ENCODE measurements around the gene CDKAL1. TPM values are rescaled to one million over a fixed set of nuclear protein-coding genes. Genes with fewer than 3 reads are reported as not detected.

CDKAL1 gene
- total and polyA plus RNA-seq, 2 experiments from 2014 or later = 12.2 to 13.7 TPM

DNA sequence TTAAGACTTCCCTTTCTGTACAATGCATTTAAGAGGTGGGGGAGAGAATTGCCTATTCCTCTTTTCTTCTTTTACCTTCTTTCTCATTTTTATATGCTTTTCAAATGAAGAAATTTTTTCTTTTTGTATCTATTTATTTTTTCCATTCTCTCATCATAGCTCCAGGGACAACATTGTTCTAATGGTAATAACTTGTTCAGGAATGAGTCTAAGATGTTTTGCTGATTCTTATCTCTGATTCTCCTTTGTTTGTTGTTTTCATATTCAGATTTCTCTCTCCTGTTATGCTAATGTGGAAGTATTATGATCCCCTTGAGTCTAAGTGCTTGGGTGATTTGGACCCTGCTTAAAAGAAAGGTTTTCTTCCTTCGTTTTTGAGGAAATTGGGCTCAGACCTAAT, 451.6 kb downstream of the CDKAL1 start:
- TF ChIP-seq, protein P1, sequence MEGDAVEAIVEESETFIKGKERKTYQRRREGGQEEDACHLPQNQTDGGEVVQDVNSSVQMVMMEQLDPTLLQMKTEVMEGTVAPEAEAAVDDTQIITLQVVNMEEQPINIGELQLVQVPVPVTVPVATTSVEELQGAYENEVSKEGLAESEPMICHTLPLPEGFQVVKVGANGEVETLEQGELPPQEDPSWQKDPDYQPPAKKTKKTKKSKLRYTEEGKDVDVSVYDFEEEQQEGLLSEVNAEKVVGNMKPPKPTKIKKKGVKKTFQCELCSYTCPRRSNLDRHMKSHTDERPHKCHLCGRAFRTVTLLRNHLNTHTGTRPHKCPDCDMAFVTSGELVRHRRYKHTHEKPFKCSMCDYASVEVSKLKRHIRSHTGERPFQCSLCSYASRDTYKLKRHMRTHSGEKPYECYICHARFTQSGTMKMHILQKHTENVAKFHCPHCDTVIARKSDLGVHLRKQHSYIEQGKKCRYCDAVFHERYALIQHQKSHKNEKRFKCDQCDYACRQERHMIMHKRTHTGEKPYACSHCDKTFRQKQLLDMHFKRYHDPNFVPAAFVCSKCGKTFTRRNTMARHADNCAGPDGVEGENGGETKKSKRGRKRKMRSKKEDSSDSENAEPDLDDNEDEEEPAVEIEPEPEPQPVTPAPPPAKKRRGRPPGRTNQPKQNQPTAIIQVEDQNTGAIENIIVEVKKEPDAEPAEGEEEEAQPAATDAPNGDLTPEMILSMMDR (IDR thresholded peaks at IDR 0.05; ENCODE audit: low read depth, low read length) = no peak
- Histone ChIP-seq H3K36me3 (no peaks in the 10 kb centered on the region), H3K4me1 (ENCODE audit: low read depth) (no peaks in the 10 kb centered on the region), H3K4me3 (no peak overlapping the region), H3K9me3 (ENCODE audit: low read depth) (no peaks in the 10 kb centered on the region), H3K27ac (no peak overlapping the region), H3K27me3 (no peaks in the 10 kb centered on the region)
- DNase-seq (ENCODE audit: low read depth in 1 of 2, low spot score in 1 of 2) = no peak

DNA sequence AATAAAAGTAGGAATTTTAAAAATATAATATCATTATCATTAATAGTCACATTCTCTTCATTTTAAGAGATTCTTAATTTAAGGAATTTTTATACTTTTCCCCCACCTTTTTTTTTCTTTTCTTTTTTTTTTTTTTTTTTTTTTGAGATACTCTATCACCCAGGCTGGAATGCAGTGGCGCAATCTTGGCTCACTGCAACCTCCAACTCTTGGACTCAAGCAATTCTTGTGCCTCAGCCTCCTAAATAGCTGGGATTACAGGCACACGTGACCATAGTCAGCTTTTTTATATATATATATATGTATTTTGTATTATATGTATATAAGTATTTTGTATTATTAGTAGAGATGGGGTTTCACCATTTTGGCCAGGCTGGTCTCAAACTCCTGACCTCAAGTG, 457.7 kb downstream of the CDKAL1 start:
- H3K36me3 ChIP-seq = no peaks in the 10 kb centered on the region
- H3K9me3 ChIP-seq (ENCODE audit: low read depth) = no peaks in the 10 kb centered on the region
- H3K27me3 ChIP-seq = no peaks in the 10 kb centered on the region
- peak in 1 of 2 donors; percentile 39 for DNase-seq (ENCODE audit: low read depth in 1 of 2, low spot score in 1 of 2)
- H3K4me1 ChIP-seq (ENCODE audit: low read depth) = no peaks in the 10 kb centered on the region
- H3K27ac ChIP-seq = no peak overlapping the region
- TF ChIP-seq, protein P1 (IDR thresholded peaks at IDR 0.05; ENCODE audit: low read depth, low read length) = no peak
- H3K4me3 ChIP-seq = no peak overlapping the region

- no peak overlapping the region for H3K27ac ChIP-seq
- H3K4me3 ChIP-seq = no peak overlapping the region
- no peaks in the 10 kb centered on the region for H3K27me3 ChIP-seq
- no peaks in the 10 kb centered on the region for H3K9me3 ChIP-seq (ENCODE audit: low read depth)
- no peaks in the 10 kb centered on the region for H3K36me3 ChIP-seq
- H3K4me1 ChIP-seq (ENCODE audit: low read depth) = no peaks in the 10 kb centered on the region
- TF ChIP-seq, protein P1 (IDR thresholded peaks at IDR 0.05; ENCODE audit: low read depth, low read length) = no peak
- DNase-seq (ENCODE audit: low read depth in 1 of 2, low spot score in 1 of 2) = no peak
Measured at GRCh38 chr6:20996099-20996498, 461.8 kb downstream of the CDKAL1 start.

DNA sequence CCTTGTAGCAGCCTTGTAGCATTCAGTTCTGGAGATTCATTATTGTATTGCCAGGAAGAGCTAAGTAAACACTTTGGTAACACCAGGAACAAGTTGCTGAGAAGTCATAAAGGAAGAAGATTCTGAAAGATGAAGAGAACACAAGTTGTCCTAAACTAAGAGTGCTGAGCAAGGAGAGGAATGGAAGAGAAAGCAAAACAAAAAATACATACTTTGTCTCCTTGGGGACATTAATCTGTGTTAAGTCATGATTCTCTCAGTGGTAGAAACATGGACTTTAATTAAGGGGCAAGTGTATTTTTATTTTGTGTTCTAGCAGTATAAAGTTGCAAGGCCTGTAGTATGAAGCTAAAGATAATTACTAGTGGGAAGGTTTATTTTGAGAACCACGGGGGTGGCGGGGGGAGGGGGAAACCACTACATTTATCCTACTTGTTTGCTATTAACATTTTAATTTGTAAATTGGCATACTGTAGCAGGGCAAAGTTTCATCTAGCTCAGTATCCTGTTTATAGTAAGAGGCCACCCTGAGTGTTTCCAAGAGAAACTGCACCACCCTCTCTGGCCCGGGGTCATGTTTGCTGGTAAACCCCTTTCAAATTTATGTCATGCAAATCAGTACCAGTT, 463.0 kb downstream of the CDKAL1 start:
- TF ChIP-seq, protein P1 (IDR thresholded peaks at IDR 0.05; ENCODE audit: low read depth, low read length) = no peak
- Histone ChIP-seq H3K27ac (no peak overlapping the region), H3K36me3 (no peaks in the 10 kb centered on the region), H3K9me3 (ENCODE audit: low read depth) (no peaks in the 10 kb centered on the region), H3K4me3 (no peak overlapping the region), H3K4me1 (ENCODE audit: low read depth) (no peaks in the 10 kb centered on the region), H3K27me3 (no peaks in the 10 kb centered on the region)
- DNase-seq (ENCODE audit: low read depth in 1 of 2, low spot score in 1 of 2) = no peak

- Histone ChIP-seq H3K27me3 (no peaks in the 10 kb centered on the region), H3K27ac (no peak overlapping the region), H3K4me1 (ENCODE audit: low read depth) (no peaks in the 10 kb centered on the region), H3K4me3 (no peak overlapping the region), H3K36me3 (no peaks in the 10 kb centered on the region), H3K9me3 (ENCODE audit: low read depth) (no peaks in the 10 kb centered on the region)
- DNase-seq (ENCODE audit: low read depth in 1 of 2, low spot score in 1 of 2) = no peak
- TF ChIP-seq, protein P1 (IDR thresholded peaks at IDR 0.05; ENCODE audit: low read depth, low read length) = no peak
Measured at GRCh38 chr6:20997770-20998147, 463.5 kb downstream of the CDKAL1 start.

All from cardiac muscle cell (in vitro differentiated cells and primary cell).